Ectodermal cell (in vitro differentiated cells): ENCODE measurements around the gene LOXHD1.

Experiments
- H3K27ac ChIP-seq: 2 replicates; pipeline ENCODE4 v1.7.0; 2013; ENCODE audit warnings: mild to moderate bottlenecking, low read depth, low read length; ENCODE audit not compliant: insufficient read depth, poor library complexity, severe bottlenecking
- H3K27me3 ChIP-seq: 2 replicates; pipeline ENCODE4 v1.7.0; 2013; ENCODE audit warnings: mild to moderate bottlenecking, low read length; ENCODE audit not compliant: insufficient read depth, control insufficient read depth, poor library complexity, severe bottlenecking
- H3K36me3 ChIP-seq: one replicate; pipeline ENCODE4 v1.7.0; 2013; ENCODE audit warnings: low read length; ENCODE audit not compliant: control insufficient read depth, insufficient read depth
- H3K4me1 ChIP-seq: one replicate; pipeline ENCODE4 v1.7.0; 2013; ENCODE audit warnings: low read length; ENCODE audit not compliant: control insufficient read depth, insufficient read depth
- H3K4me3 ChIP-seq: 2 replicates; pipeline ENCODE4 v1.7.0; 2013; ENCODE audit warnings: low read depth, low read length, control low read depth; ENCODE audit not compliant: insufficient read depth
- H3K9me3 ChIP-seq: 2 replicates; pipeline ENCODE4 v1.7.0; 2013; ENCODE audit warnings: mild to moderate bottlenecking, low read length, moderate library complexity; ENCODE audit not compliant: control insufficient read depth
- WGBS, 2 experiments: methylation state at CpG; one replicate each; pipeline ENCODE4 v1.1.7; 2013; ENCODE audit warnings: missing lambda C conversion rate in 2 of 2; 5-methylcytosine and 5-hydroxymethylcytosine counted together

Gene LOXHD1

GRCh38 chr18:46609048-46609447, 48.0 kb downstream of the LOXHD1 start:
- Histone ChIP-seq H3K27me3 (no peaks in the 10 kb centered on the region), H3K9me3 (no peaks in the 10 kb centered on the region), H3K4me3 (no peak overlapping the region), H3K36me3 (no peaks in the 10 kb centered on the region), H3K27ac (no peak overlapping the region), H3K4me1 (no peaks in the 10 kb centered on the region)
- 90 to 93% methylated on average over 2 of the region's 2 CpGs for WGBS, 2 experiments

GRCh38 chr18:46607926-46608325, 49.1 kb downstream of the LOXHD1 start:
- Histone ChIP-seq H3K27ac (no peak overlapping the region), H3K27me3 (no peaks in the 10 kb centered on the region), H3K36me3 (no peaks in the 10 kb centered on the region), H3K9me3 (no peaks in the 10 kb centered on the region), H3K4me3 (no peak overlapping the region), H3K4me1 (no peaks in the 10 kb centered on the region)
- 90% methylated on average over 5 of the region's 5 CpGs for WGBS, 2 experiments

- no peaks in the 10 kb centered on the region for H3K27me3 ChIP-seq
- WGBS, 2 experiments: 89 to 90% methylated on average over 15 to 17 of the region's 17 CpGs
- H3K4me3 ChIP-seq: no peak overlapping the region
- H3K9me3 ChIP-seq: no peaks in the 10 kb centered on the region
- H3K27ac ChIP-seq: no peak overlapping the region
- H3K36me3 ChIP-seq: no peaks in the 10 kb centered on the region
- H3K4me1 ChIP-seq: no peaks in the 10 kb centered on the region
These were observed 55.7 kb downstream of the LOXHD1 start for GRCh38 chr18:46601141-46601805.

GRCh38 chr18:46596119-46596518, 60.9 kb downstream of the LOXHD1 start:
- H3K4me3 ChIP-seq: no peak overlapping the region
- H3K36me3 ChIP-seq: no peaks in the 10 kb centered on the region
- H3K27ac ChIP-seq: no peak overlapping the region
- H3K27me3 ChIP-seq: no peaks in the 10 kb centered on the region
- H3K9me3 ChIP-seq: no peaks in the 10 kb centered on the region
- no peaks in the 10 kb centered on the region for H3K4me1 ChIP-seq

- no peaks in the 10 kb centered on the region for H3K4me1 ChIP-seq
- H3K27ac ChIP-seq: no peak overlapping the region
- H3K27me3 ChIP-seq: no peaks in the 10 kb centered on the region
- no peaks in the 10 kb centered on the region for H3K36me3 ChIP-seq
- 88% methylated on average over 7 of the region's 7 CpGs for WGBS, 2 experiments
- H3K4me3 ChIP-seq: no peak overlapping the region
- no peaks in the 10 kb centered on the region for H3K9me3 ChIP-seq
These were observed 65.1 kb downstream of the LOXHD1 start for GRCh38 chr18:46591783-46592391.

- Histone ChIP-seq H3K9me3 (no peaks in the 10 kb centered on the region), H3K4me1 (no peaks in the 10 kb centered on the region), H3K36me3 (no peaks in the 10 kb centered on the region), H3K27ac (no peak overlapping the region), H3K27me3 (no peaks in the 10 kb centered on the region), H3K4me3 (no peak overlapping the region)
- WGBS, 2 experiments: 43 to 45% methylated on average over 7 of the region's 7 CpGs
These were observed 66.9 kb downstream of the LOXHD1 start for GRCh38 chr18:46590103-46590502.

GRCh38 chr18:46588971-46589660, 67.9 kb downstream of the LOXHD1 start:
- WGBS, 2 experiments: 69 to 70% methylated on average over 8 of the region's 8 CpGs
- H3K36me3 ChIP-seq: no peaks in the 10 kb centered on the region
- H3K4me3 ChIP-seq: no peak overlapping the region
- H3K4me1 ChIP-seq: no peaks in the 10 kb centered on the region
- no peaks in the 10 kb centered on the region for H3K9me3 ChIP-seq
- no peak overlapping the region for H3K27ac ChIP-seq
- H3K27me3 ChIP-seq: no peaks in the 10 kb centered on the region

- WGBS, 2 experiments: 94 to 97% methylated on average over 3 of the region's 3 CpGs
- no peaks in the 10 kb centered on the region for H3K36me3 ChIP-seq
- no peak overlapping the region for H3K27ac ChIP-seq
- no peaks in the 10 kb centered on the region for H3K27me3 ChIP-seq
- H3K9me3 ChIP-seq: no peaks in the 10 kb centered on the region
- H3K4me1 ChIP-seq: no peaks in the 10 kb centered on the region
- no peak overlapping the region for H3K4me3 ChIP-seq
These were observed 69.4 kb downstream of the LOXHD1 start for GRCh38 chr18:46587600-46587999.

- 70 to 92% methylated on average over 3 of the region's 3 CpGs for WGBS, 2 experiments
- no peaks in the 10 kb centered on the region for H3K9me3 ChIP-seq
- H3K4me3 ChIP-seq: no peak overlapping the region
- H3K27ac ChIP-seq: no peak overlapping the region
- no peaks in the 10 kb centered on the region for H3K27me3 ChIP-seq
- H3K4me1 ChIP-seq: no peaks in the 10 kb centered on the region
- H3K36me3 ChIP-seq: no peaks in the 10 kb centered on the region
These were observed 73.3 kb downstream of the LOXHD1 start for GRCh38 chr18:46583711-46584110.

- Histone ChIP-seq H3K4me1 (no peaks in the 10 kb centered on the region), H3K27ac (no peak overlapping the region), H3K27me3 (no peaks in the 10 kb centered on the region), H3K36me3 (no peaks in the 10 kb centered on the region), H3K4me3 (no peak overlapping the region), H3K9me3 (no peaks in the 10 kb centered on the region)
These were observed 75.4 kb downstream of the LOXHD1 start for GRCh38 chr18:46581648-46582047.
